ENCODE measurements around the gene KIT. TPM values are rescaled to one million over a fixed set of nuclear protein-coding genes. Genes with fewer than 3 reads are reported as not detected.

Gene KIT
- total and polyA plus RNA-seq, 2 donors (not counting 1 experiment from before 2014, with no cell fraction given): 0.01 TPM; not detected in 1

DNA sequence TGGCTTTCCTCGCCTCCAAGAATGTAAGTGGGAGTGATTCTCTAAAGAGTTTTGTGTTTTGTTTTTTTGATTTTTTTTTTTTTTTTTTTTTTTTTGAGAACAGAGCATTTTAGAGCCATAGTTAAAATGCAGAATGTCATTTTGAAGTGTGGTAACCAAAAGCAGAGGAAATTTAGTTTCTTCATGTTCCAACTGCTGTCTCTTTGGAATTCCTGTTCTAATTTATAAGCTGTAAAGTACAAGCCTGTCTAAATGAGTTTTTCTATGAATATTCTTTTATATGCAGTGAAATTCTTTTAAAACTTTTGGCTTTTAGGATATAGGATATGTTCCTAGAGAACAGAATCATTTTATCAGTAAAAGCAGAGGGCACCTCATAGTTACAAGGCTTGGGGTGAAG, 74.2 kb downstream of the KIT start:
- Histone ChIP-seq H2AFZ (ENCODE audit: insufficient read depth, low read depth, low read length, poor library complexity, severe bottlenecking) (no peak overlapping the region), H3K9ac (ENCODE audit: low read length) (no peak overlapping the region), H3K36me3 (replicated peaks in 1 of 2; ENCODE audit: control extremely low read depth in 1 of 2, control insufficient read depth in 1 of 2, extremely low read depth in 1 of 2, insufficient read depth in 2 of 2, low read length in 1 of 2) (no peaks in the 10 kb centered on the region), H3K9me3 (ENCODE audit: control extremely low read depth in 1 of 3, control insufficient read depth in 2 of 3, insufficient read depth in 1 of 3, low read length in 2 of 3) (no peaks in the 10 kb centered on the region), H3K4me1 (ENCODE audit: control insufficient read depth in 2 of 2, insufficient read depth in 2 of 2, low read length in 2 of 2) (peaks cover 13 to 23% of the 10 kb centered on the region in 2 donors), H3K4me2 (replicated peaks; ENCODE audit: low read depth, low read length, poor library complexity, severe bottlenecking) (no peak overlapping the region), H4K20me1 (ENCODE audit: control insufficient read depth, insufficient read depth, low read length, poor library complexity, severe bottlenecking) (no peaks in the 10 kb centered on the region), H3K27me3 (replicated peaks in 1 of 4; ENCODE audit: control extremely low read depth in 1 of 4, control insufficient read depth in 3 of 4, insufficient read depth in 4 of 4, low read length in 3 of 4) (no peaks in the 10 kb centered on the region), H3K4me3 (ENCODE audit: control extremely low read depth in 1 of 5, extremely low read depth in 1 of 5, insufficient read depth in 1 of 5, low read depth in 2 of 5, low read length in 4 of 5) (no peak overlapping the region), H3K79me2 (ENCODE audit: control insufficient read depth, insufficient read depth, low read length) (no peaks in the 10 kb centered on the region), H3K27ac (ENCODE audit: low read length in 2 of 2) (no peak overlapping the region)
- Mint-ChIP-seq H3K27ac (no peak overlapping the region), H3K9me3 (ENCODE audit: insufficient read depth) (no peaks in the 10 kb centered on the region), H3K4me1 (peaks cover 22% of the 10 kb centered on the region), H3K4me3 (no peak overlapping the region), H3K27me3 (peaks cover 4% of the 10 kb centered on the region)
- TF ChIP-seq EZH2 (IDR thresholded peaks at IDR 0.05; ENCODE audit: borderline replicate concordance, insufficient read depth, low read depth, low read length, poor library complexity, severe bottlenecking): no peak
- no peak for TF ChIP-seq CTCF (IDR thresholded peaks at IDR 0.05)
- no peak for DNase-seq
- no peak for ATAC-seq (ENCODE audit: low read depth)
- POLR2A ChIA-PET: no interaction called here
- intact Hi-C loops (cut with micrococcal nuclease): no loop called here
- CTCF ChIA-PET: no interaction called here
- WGBS (ENCODE audit: insufficient coverage): 100% methylated on average over 1 of the region's 1 CpG

- Histone ChIP-seq H2AFZ (ENCODE audit: insufficient read depth, low read depth, low read length, poor library complexity, severe bottlenecking) (no peak overlapping the region), H3K9ac (ENCODE audit: low read length) (no peak overlapping the region), H3K27ac (ENCODE audit: low read length in 2 of 2) (no peak overlapping the region), H3K4me3 (ENCODE audit: control extremely low read depth in 1 of 5, extremely low read depth in 1 of 5, insufficient read depth in 1 of 5, low read depth in 2 of 5, low read length in 4 of 5) (no peak overlapping the region), H3K79me2 (ENCODE audit: control insufficient read depth, insufficient read depth, low read length) (no peaks in the 10 kb centered on the region), H3K4me1 (ENCODE audit: control insufficient read depth in 2 of 2, insufficient read depth in 2 of 2, low read length in 2 of 2) (peaks cover 0 to 3% of the 10 kb centered on the region in 2 donors), H3K36me3 (replicated peaks in 1 of 2; ENCODE audit: control extremely low read depth in 1 of 2, control insufficient read depth in 1 of 2, extremely low read depth in 1 of 2, insufficient read depth in 2 of 2, low read length in 1 of 2) (no peaks in the 10 kb centered on the region), H3K27me3 (replicated peaks in 1 of 4; ENCODE audit: control extremely low read depth in 1 of 4, control insufficient read depth in 3 of 4, insufficient read depth in 4 of 4, low read length in 3 of 4) (no peaks in the 10 kb centered on the region), H3K9me3 (ENCODE audit: control extremely low read depth in 1 of 3, control insufficient read depth in 2 of 3, insufficient read depth in 1 of 3, low read length in 2 of 3) (no peaks in the 10 kb centered on the region), H4K20me1 (ENCODE audit: control insufficient read depth, insufficient read depth, low read length, poor library complexity, severe bottlenecking) (no peaks in the 10 kb centered on the region), H3K4me2 (replicated peaks; ENCODE audit: low read depth, low read length, poor library complexity, severe bottlenecking) (no peak overlapping the region)
- H3K4me3 Mint-ChIP-seq: no peak overlapping the region
- ChIA-PET CTCF (no interaction called here), POLR2A (no interaction called here)
- no CpG with 5 or more reads among the region's 1 CpG for WGBS (ENCODE audit: insufficient coverage)
- no peak overlapping the region for H3K27ac Mint-ChIP-seq
- ATAC-seq (ENCODE audit: low read depth): no peak
- H3K27me3 Mint-ChIP-seq: peaks cover under 1% of the 10 kb centered on the region
- TF ChIP-seq CTCF (IDR thresholded peaks at IDR 0.05) (no peak), EZH2 (IDR thresholded peaks at IDR 0.05; ENCODE audit: borderline replicate concordance, insufficient read depth, low read depth, low read length, poor library complexity, severe bottlenecking) (no peak)
- H3K4me1 Mint-ChIP-seq: peaks cover under 1% of the 10 kb centered on the region
- DNase-seq: no peak
- intact Hi-C loops (cut with micrococcal nuclease): no loop called here
- no peaks in the 10 kb centered on the region for H3K9me3 Mint-ChIP-seq (ENCODE audit: insufficient read depth)
Observed at GRCh38 chr4:54737421-54737820, 79.7 kb downstream of the KIT start.
